Activated naive CD8-positive, alpha-beta T cell treated with anti-CD3 and anti-CD28 coated beads, Interleukin-2, amount 10 ng/mL, durations not matched to agents 7 days and 5 days (primary cell): ENCODE measurements around the gene GLG1. TPM values are rescaled to one million over a fixed set of nuclear protein-coding genes. Genes with fewer than 3 reads are reported as not detected.
"Not testable (repeated sequence)": the region's sequence is repeated elsewhere in the genome, so short reads cannot be mapped to it uniquely, and the experiment has no call there.

ENCODE experiments used
- ATAC-seq: fragments of 150-1000 bp; cut with Tn5 transposase; one replicate; pipeline ENCODE4 v1.10.0; 2021; ENCODE audit warnings: low read depth, moderate library complexity
- POLR2A ChIA-PET: fragments of 350-600 bp; sonication (Branson Sonifier 250); formaldehyde crosslinking; loops from one replicate; lab custom pipeline; 2021; ENCODE audit warnings: antibody characterized with exemption; lab: Charles Lee
- DNase-seq: peaks from one replicate; pipeline ENCODE4 v3.0.0; 2021
- H3K27ac Mint-ChIP-seq: one replicate; pipeline ENCODE4 v1.8.0; 2022; ENCODE audit warnings: mild to moderate bottlenecking, mixed read lengths
- H3K27me3 Mint-ChIP-seq: one replicate; pipeline ENCODE4 v1.8.0; 2022; ENCODE audit warnings: mild to moderate bottlenecking, moderate library complexity, mixed read lengths
- H3K36me3 Mint-ChIP-seq: one replicate; pipeline ENCODE4 v1.8.0; 2021; ENCODE audit warnings: mild to moderate bottlenecking, mixed read lengths
- H3K4me1 Mint-ChIP-seq: one replicate; pipeline ENCODE4 v1.8.0; 2021; ENCODE audit warnings: mixed read lengths
- H3K4me3 Mint-ChIP-seq: one replicate; pipeline ENCODE4 v1.8.0; 2022; ENCODE audit warnings: mild to moderate bottlenecking, moderate library complexity, mixed read lengths
- H3K9me3 Mint-ChIP-seq: one replicate; pipeline ENCODE4 v1.8.0; 2021; ENCODE audit warnings: mixed read lengths
- total RNA-seq, 2 experiments: library from RNA; stranded (reverse); gene quantifications; one replicate each; pipeline ENCODE4 v1.2.3, GENCODE V29; 2021

GLG1 gene
- total RNA-seq, 2 experiments from 2014 or later: 118 to 120 TPM

DNA sequence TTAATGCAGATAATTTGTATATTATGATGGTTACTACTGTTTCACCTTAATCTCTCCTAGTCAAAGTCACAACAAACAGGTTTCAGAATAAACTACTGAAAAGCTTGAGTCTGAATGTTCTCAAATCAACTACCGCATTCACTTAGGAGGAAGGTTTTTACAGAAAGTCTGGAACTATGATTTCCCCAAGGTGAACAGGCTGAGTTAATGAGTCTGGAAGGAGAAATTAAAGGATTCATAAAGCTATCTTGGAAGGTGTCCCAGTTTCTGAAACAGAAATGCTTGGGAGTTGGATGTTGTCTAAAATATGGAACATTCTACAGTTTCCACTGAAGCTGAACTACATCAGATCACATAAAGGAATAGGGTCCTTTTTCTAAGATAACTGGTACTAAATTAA lies 69.2 kb downstream of the GLG1 start:
- H3K9me3 Mint-ChIP-seq, H3K27me3 Mint-ChIP-seq, DNase-seq, H3K4me1 Mint-ChIP-seq, H3K27ac Mint-ChIP-seq, H3K4me3 Mint-ChIP-seq, ATAC-seq, POLR2A ChIA-PET, H3K36me3 Mint-ChIP-seq: not testable (repeated sequence)

DNA sequence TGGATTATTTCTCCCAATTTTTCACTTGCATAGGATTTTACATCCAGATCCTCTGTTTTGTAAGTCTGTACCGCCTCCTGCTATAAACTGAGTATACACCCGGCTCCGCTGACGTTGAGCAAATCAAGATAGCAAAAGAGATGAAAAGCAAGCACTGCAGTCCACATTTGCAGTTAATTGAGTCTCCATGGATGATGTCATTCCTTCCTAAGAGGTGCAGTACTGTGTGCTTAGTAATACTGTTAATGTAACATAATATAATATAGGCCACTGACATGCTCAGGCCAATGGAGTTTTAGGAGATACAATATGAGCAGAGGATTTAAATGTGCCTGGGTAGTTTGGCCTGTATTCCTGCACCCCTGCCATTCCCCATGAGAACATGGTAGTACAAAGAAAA lies 72.3 kb downstream of the GLG1 start:
- H3K9me3 Mint-ChIP-seq, H3K4me3 Mint-ChIP-seq, ATAC-seq, H3K27ac Mint-ChIP-seq, POLR2A ChIA-PET, H3K36me3 Mint-ChIP-seq, H3K4me1 Mint-ChIP-seq, DNase-seq, H3K27me3 Mint-ChIP-seq: not testable (repeated sequence)

DNA sequence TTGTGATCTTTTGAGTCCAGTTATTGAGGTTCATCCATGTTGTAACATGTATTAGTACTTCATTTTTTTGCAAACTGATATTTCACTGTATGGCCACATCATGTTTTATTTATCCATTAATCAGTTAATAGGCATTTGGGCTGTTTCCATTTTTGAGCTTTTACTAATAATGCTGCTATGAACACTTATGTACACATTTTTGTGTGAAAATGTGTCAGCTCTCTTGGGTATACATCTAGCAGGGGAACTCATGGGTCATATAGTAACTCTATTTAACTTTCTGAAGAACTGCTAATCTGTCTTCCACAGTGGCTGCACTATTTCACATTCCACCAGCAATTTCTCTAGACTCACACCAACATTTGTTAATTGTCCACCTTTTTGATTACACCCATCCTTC lies 82.0 kb downstream of the GLG1 start:
- Mint-ChIP-seq H3K4me3 (no peak overlapping the region), H3K4me1 (no peaks in the 10 kb centered on the region), H3K36me3 (peaks cover 43% of the 10 kb centered on the region), H3K9me3 (peaks cover 4% of the 10 kb centered on the region), H3K27me3 (no peaks in the 10 kb centered on the region), H3K27ac (no peak overlapping the region)
- DNase-seq (no peak), ATAC-seq (no peak)
- POLR2A ChIA-PET: no interaction called here

DNA sequence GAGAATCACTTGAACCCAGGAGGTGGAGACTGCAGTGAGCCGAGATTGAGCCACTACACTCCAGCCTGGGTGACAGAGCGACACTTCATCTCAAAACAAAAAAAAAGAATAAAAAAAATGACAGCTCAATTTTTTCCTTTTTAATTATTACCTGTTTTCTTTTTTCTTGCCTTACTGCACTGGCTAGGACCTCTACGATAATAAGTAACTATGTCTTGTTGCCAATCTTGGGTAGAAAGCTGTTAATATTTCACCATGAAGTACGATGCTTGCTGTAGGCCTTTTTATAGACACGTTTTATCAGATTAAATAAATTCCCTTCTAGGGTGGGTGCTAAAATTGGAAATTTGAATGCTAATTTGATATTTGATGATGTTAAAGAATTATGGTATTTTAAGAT lies 82.8 kb downstream of the GLG1 start:
- peaks cover 43% of the 10 kb centered on the region for H3K36me3 Mint-ChIP-seq
- ATAC-seq (no peak), DNase-seq (no peak)
- POLR2A ChIA-PET: no interaction called here
- H3K4me1 Mint-ChIP-seq: no peaks in the 10 kb centered on the region
- H3K27me3 Mint-ChIP-seq: no peaks in the 10 kb centered on the region
- no peak overlapping the region for H3K27ac Mint-ChIP-seq
- H3K9me3 Mint-ChIP-seq: peaks cover 4% of the 10 kb centered on the region
- H3K4me3 Mint-ChIP-seq: no peak overlapping the region

DNA sequence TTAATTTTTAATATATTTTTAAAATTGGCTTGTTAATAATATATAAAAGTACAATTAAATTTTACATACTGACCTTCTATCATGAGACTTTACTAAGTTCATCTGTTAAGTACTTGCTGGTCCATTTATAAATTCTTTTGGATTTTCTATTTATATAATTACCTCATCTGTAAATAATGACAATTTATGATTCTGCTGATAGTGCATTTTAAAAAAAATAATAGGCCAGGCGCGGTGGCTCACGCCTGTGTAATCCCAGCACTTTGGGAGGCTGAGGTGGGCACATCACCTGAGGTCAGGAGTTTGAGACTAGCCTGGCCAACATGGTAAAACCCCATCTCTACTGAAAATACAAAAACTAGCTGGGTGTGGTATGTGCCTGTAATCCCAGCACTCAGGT lies 83.2 kb downstream of the GLG1 start:
- H3K27me3 Mint-ChIP-seq, ATAC-seq, H3K9me3 Mint-ChIP-seq, H3K27ac Mint-ChIP-seq, H3K4me1 Mint-ChIP-seq, POLR2A ChIA-PET, DNase-seq, H3K4me3 Mint-ChIP-seq: not testable (repeated sequence)
- H3K36me3 Mint-ChIP-seq: peaks cover 39% of the 10 kb centered on the region

DNA sequence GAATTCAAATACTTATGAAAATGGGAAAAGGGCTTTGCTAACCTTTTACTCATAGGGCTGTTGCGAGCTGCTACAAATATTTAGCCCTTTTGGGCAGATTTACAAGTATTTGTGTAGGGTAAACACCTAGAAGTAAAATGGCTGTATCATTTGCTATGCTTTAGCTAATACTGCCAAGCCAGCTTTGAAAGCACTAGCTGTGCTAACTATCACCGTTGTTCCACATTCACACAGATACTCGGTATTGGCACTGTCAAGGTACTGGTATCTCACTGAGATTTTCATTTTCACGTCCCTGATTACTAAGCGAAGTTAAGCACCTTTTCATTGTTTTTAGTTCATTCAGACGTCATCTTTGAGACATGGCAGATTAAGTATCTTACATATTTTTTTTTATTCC lies 84.8 kb downstream of the GLG1 start:
- Mint-ChIP-seq H3K36me3 (peaks cover 40% of the 10 kb centered on the region), H3K27ac (no peak overlapping the region), H3K9me3 (peaks cover 4% of the 10 kb centered on the region), H3K4me3 (no peak overlapping the region), H3K27me3 (no peaks in the 10 kb centered on the region), H3K4me1 (no peaks in the 10 kb centered on the region)
- DNase-seq (no peak), ATAC-seq (no peak)
- POLR2A ChIA-PET: no interaction called here

DNA sequence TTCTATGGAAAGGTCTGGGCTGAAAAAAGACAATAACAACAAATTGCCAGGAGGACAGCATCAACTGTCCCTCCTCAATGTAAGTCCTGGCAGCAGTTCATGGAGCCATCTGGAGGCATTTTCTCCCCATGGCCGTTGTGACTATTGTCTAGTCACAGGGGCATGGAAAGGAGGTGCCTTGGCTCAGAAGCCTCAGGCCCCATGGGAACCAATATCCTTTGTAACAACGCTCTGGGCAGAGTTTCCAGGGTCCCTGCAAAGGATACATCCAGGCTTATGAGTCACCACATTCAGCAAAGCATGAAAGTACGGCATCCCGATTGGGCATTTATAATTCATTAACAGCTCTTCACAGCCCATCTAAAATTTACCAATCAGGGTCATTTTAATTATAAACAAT lies 85.2 kb downstream of the GLG1 start:
- Mint-ChIP-seq H3K4me1 (no peaks in the 10 kb centered on the region), H3K4me3 (no peak overlapping the region), H3K27ac (no peak overlapping the region), H3K9me3 (peaks cover 4% of the 10 kb centered on the region), H3K27me3 (no peaks in the 10 kb centered on the region), H3K36me3 (peaks cover 38% of the 10 kb centered on the region)
- POLR2A ChIA-PET: no interaction called here
- DNase-seq (no peak), ATAC-seq (no peak)

DNA sequence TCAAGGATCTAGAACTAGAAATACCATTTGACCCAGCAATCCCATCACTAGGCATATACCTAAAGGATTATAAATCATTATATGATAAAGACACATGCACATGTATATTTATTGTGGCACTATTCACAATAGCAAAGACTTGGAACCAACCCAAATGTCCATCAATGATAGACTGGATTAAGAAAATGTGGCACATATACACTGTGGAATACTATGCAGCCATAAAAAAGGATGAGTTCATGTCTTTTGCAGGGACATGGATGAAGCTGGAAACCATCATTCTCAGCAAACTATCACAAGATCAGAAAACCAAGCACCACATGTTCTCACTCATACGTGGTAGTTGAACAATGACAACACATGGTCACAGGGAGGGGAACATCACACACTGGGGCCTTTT lies 88.0 kb downstream of the GLG1 start:
- H3K27ac Mint-ChIP-seq, H3K4me1 Mint-ChIP-seq, H3K9me3 Mint-ChIP-seq, ATAC-seq, H3K4me3 Mint-ChIP-seq, DNase-seq, POLR2A ChIA-PET, H3K27me3 Mint-ChIP-seq: not testable (repeated sequence)
- H3K36me3 Mint-ChIP-seq: peaks cover 35% of the 10 kb centered on the region

DNA sequence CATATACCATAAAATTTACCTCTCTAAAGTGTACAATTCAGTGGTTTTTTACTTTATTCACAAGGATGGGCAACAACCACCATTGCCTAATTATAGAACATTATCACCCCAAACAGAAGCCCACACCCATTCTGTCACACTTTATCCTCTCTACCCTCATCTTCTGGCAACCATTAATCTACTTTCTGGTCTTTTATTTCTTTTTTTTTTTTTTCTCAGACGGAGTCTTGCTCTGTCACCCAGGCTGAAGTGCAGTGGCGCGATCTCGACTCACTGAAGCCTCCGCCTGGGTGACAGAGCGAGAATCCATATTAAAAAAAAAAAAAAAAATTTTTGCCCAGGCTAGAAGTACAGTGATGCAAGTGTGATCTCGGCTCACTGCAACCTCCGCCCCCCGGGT lies 95.0 kb downstream of the GLG1 start:
- Mint-ChIP-seq H3K9me3 (peaks cover 2% of the 10 kb centered on the region), H3K4me3 (no peak overlapping the region), H3K4me1 (peaks cover 8% of the 10 kb centered on the region), H3K27me3 (no peaks in the 10 kb centered on the region), H3K36me3 (peaks cover 34% of the 10 kb centered on the region), H3K27ac (no peak overlapping the region)
- ATAC-seq: no peak
- DNase-seq: no peak
- POLR2A ChIA-PET: interaction anchor here (0.6 to 0.7 kb wide), 3 partner anchors 10 to 95 kb away, joined by 3 to 4 read pairs (median 3); partner anchors contain the start of gene GLG1

DNA sequence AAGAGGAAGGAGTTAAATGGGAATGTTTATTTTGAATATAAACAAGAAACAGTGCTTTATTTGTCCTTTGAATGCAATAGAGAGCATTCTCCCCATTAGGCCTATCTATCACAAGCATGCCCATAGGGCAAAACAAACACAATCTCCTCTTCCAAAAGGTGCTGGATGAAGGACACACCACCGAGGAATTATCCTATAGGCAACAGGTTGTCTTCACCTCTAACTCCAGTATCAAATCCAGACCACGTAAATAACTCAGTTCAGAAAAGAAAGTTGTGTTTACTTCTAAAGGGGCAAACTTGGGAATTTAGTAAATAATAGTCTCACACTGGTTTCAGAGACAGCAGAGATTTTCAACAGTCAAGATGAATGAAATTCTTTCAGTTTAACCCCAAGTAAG lies 101.9 kb downstream of the GLG1 start:
- POLR2A ChIA-PET: interaction anchor here (0.8 kb wide), 1 partner anchor 100 kb away, joined by 5 read pairs; no protein-coding TSS in a partner anchor
- Mint-ChIP-seq H3K4me1 (peaks cover 3% of the 10 kb centered on the region), H3K27me3 (no peaks in the 10 kb centered on the region), H3K27ac (no peak overlapping the region), H3K36me3 (peaks cover 16% of the 10 kb centered on the region), H3K9me3 (no peaks in the 10 kb centered on the region), H3K4me3 (no peak overlapping the region)
- no peak for DNase-seq
- ATAC-seq: no peak

DNA sequence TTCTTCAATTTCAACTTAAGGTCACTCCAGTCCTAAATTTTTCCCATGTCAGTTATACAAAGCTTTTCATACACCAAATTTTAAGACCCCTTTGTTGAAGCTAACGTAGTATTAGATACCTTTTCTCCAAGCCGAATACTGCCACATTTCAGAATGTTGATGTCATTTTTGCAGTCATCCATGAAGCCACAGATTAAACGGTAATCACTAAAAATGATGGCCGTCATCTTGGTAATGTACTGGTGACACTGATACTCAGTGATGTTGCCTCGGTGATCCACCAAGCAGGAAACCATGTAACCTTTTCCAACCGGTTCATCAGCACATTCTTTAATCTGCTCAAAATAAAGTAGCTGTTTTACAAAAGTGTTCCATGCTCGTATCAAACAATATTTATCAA lies 103.5 kb downstream of the GLG1 start:
- Mint-ChIP-seq H3K27ac (no peak overlapping the region), H3K36me3 (peaks cover 13% of the 10 kb centered on the region)

DNA sequence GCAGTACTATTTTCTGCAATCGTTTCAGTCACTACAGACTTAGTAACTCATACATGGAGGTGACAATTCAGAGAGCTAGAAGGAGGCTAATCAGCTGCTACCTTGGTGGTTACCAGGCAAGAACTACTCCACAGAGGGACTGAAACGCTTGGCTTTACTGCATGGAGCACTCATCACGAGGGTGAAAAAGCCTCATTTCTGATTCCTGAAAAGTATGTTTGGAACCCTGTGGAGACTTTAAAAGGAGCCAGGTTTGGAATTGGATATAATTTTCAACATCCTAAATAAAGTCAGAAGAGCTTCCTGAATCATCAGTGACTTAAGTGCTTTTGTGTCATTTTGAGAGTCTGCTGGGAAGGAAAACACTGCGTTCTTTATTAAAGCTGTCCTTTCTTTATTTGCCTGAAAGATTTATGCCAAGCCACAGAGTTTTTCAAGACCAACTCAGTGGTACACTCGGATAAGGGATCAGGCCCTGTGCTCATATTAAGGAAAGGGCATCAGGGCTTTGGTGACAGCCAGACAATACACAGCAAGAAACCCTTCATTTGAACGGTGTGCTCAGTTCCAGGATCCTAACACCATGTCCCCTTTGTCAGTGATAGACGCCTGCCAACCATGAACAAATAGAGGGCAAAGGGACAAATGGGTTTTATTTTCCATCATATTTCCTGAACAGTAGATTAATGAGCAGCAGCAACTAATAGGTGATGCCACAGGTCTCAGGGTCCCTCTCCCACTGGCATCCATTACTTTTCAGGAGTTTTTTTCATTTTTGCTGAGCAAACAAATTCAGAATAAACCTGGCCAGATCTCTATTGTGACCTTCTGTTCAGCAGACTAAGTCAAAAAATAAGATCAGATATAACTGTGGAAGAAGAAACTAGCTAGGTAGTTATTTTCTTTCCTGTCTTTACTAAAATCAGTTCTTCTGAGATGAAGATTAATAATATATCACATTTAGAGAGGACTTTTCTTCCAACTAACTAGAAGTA lies 105.1 kb downstream of the GLG1 start:
- no peaks in the 10 kb centered on the region for H3K9me3 Mint-ChIP-seq
- no peak overlapping the region for H3K27ac Mint-ChIP-seq
- POLR2A ChIA-PET: interaction anchor here (0.6 kb wide), 1 partner anchor 11 kb away, joined by 3 read pairs; no protein-coding TSS in a partner anchor
- no peak overlapping the region for H3K4me3 Mint-ChIP-seq
- no peak for ATAC-seq
- no peaks in the 10 kb centered on the region for H3K4me1 Mint-ChIP-seq
- peaks cover 8% of the 10 kb centered on the region for H3K36me3 Mint-ChIP-seq
- no peaks in the 10 kb centered on the region for H3K27me3 Mint-ChIP-seq
- DNase-seq: no peak

More for the DNA sequence above, 103.5 kb downstream of the GLG1 start:
- no peaks in the 10 kb centered on the region for H3K9me3 Mint-ChIP-seq
- no peak overlapping the region for H3K4me3 Mint-ChIP-seq
- H3K4me1 Mint-ChIP-seq: peaks cover 3% of the 10 kb centered on the region
- H3K27me3 Mint-ChIP-seq: no peaks in the 10 kb centered on the region
- POLR2A ChIA-PET: no interaction called here
- ATAC-seq (no peak), DNase-seq (no peak)

DNA sequence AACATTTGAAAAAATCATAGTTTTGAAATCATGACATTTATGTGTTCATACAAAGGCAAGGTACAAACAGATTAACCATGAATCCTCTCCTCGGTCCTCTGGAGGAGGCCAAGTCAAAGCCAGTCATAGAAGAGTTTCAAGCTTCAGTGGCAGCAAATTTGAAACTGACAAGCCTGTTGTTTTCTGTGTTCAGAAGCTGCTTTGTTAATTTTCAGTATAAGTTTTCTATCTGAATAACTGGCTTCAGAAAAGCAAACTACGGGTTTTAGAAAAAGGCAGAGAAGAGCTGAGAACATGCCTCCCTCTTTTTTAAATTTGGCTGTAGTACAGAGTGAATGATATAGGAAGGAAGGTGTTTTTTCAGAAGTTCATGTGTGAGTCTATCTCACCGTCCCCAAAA lies 106.0 kb downstream of the GLG1 start:
- POLR2A ChIA-PET: no interaction called here
- Mint-ChIP-seq H3K27ac (no peak overlapping the region), H3K4me3 (no peak overlapping the region), H3K27me3 (no peaks in the 10 kb centered on the region), H3K36me3 (peaks cover 7% of the 10 kb centered on the region), H3K4me1 (no peaks in the 10 kb centered on the region), H3K9me3 (no peaks in the 10 kb centered on the region)
- DNase-seq (no peak), ATAC-seq (no peak)

DNA sequence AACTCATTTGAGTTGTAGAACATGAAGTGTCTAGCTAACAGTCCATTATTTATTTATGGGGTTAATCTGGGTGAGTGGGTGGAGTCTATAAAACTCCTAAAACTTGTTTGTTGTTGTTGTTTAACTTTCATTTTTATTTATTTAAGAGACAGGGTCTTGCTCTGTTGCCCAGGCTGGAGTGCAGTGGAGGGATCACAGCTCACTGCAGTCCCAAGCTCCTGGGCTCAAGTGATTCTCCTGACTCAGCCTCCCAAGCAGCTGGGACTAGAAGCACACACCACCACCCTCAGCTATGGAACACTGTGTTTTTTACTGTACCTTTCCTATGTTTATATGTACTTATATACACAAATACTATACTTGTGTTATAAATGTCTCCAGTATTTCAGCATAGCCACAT lies 107.8 kb downstream of the GLG1 start:
- H3K27ac Mint-ChIP-seq: no peak overlapping the region
- ATAC-seq: no peak
- POLR2A ChIA-PET: no interaction called here
- no peak overlapping the region for H3K4me3 Mint-ChIP-seq
- no peaks in the 10 kb centered on the region for H3K27me3 Mint-ChIP-seq
- DNase-seq: no peak
- peaks cover 12% of the 10 kb centered on the region for H3K36me3 Mint-ChIP-seq
- no peaks in the 10 kb centered on the region for H3K9me3 Mint-ChIP-seq
- no peaks in the 10 kb centered on the region for H3K4me1 Mint-ChIP-seq
